ENCODE results near the gene SPPL2C. TPM values are rescaled to one million over a fixed set of nuclear protein-coding genes. Genes with fewer than 3 reads are reported as not detected.

SPPL2C gene
- total RNA-seq, 1 experiment from 2014 or later: not detected

GRCh38 chr17:45848868-45849535 lies 4.3 kb downstream of the SPPL2C start:
- no CpG with 5 or more reads among the region's 15 CpGs for WGBS (ENCODE audit: extremely low coverage, insufficient read length, low lambda C conversion rate)
- Histone ChIP-seq H3K4me1 (ENCODE audit: insufficient read depth, low read length) (no peaks in the 10 kb centered on the region), H3K27me3 (ENCODE audit: insufficient read depth, low read length) (peaks cover 3% of the 10 kb centered on the region; the same call in 1 of the 2 replicates), H4K8ac (replicated peaks; ENCODE audit: insufficient read length, low read depth, low read length) (no peak overlapping the region), H3K14ac (ENCODE audit: insufficient read depth, low read length) (no peak overlapping the region; the same call in 1 of the 2 replicates), H3K79me2 (ENCODE audit: insufficient read depth, low read length) (no peaks in the 10 kb centered on the region), H3K9ac (ENCODE audit: extremely low read depth, insufficient read length, low read length) (no peak overlapping the region), H2BK15ac (ENCODE audit: low read depth, low read length) (no peak overlapping the region), H3K23me2 (ENCODE audit: insufficient read length, low read depth, low read length, poor library complexity, severe bottlenecking) (no peaks in the 10 kb centered on the region), H2BK20ac (ENCODE audit: low read depth, low read length, poor library complexity, severe bottlenecking) (no peak overlapping the region), H2AFZ (ENCODE audit: low read length) (no peak overlapping the region), H2BK12ac (ENCODE audit: insufficient read length, low read depth, low read length) (no peak overlapping the region), H4K20me1 (ENCODE audit: control insufficient read depth, insufficient read depth, insufficient read length) (peaks cover 4% of the 10 kb centered on the region), H3K23ac (ENCODE audit: insufficient read length, low read depth, low read length) (no peak overlapping the region), H2AK5ac (ENCODE audit: insufficient read length, low read length) (no peak overlapping the region), H3K4ac (ENCODE audit: low read depth, low read length) (no peak overlapping the region), H3K18ac (ENCODE audit: insufficient read length, low read depth, low read length) (no peak overlapping the region), H3T11ph (ENCODE audit: low read length) (no peak overlapping the region), H3K9me3 (ENCODE audit: control insufficient read depth, low read depth, low read length) (no peaks in the 10 kb centered on the region), H3K4me2 (ENCODE audit: insufficient read depth, insufficient read length, low read length) (no peak overlapping the region), H3K27ac (ENCODE audit: insufficient read length, low read depth, low read length) (no peak overlapping the region), H3K79me1 (ENCODE audit: insufficient read depth, low read depth, low read length, poor library complexity, severe bottlenecking) (no peaks in the 10 kb centered on the region), H2BK5ac (ENCODE audit: insufficient read length, low read length) (no peak overlapping the region), H4K5ac (ENCODE audit: insufficient read length, low read depth, low read length) (no peak overlapping the region), H2BK120ac (ENCODE audit: low read depth, low read length, poor library complexity, severe bottlenecking) (no peak overlapping the region), H3K56ac (ENCODE audit: insufficient read length, low read depth, low read length) (no peak overlapping the region), H4K91ac (ENCODE audit: insufficient read length, low read depth, low read length) (no peak overlapping the region)
- no peaks in the 10 kb centered on the region for H3K36me3 Mint-ChIP-seq (ENCODE audit: insufficient read depth in 1 of 3, low read depth in 3 of 3)
- no peak overlapping the region for H3K27ac Mint-ChIP-seq
- peaks cover 10% of the 10 kb centered on the region for H3K27me3 Mint-ChIP-seq (ENCODE audit: low read depth)
- TF ChIP-seq CTCF (conservative IDR thresholded peaks at IDR 0.05): no peak
- 0 out of 4 replicates have a peak, but pooled peaks cover 0 to 3% of the 10 kb centered on the region in 2 experiments for H3K4me1 Mint-ChIP-seq
- H3K9me3 Mint-ChIP-seq: no peaks in the 10 kb centered on the region
- no peak for DNase-seq
- H3K4me3 Mint-ChIP-seq: no peak overlapping the region
